ENCODE measurements around the gene MN1.

MN1 gene

DNA sequence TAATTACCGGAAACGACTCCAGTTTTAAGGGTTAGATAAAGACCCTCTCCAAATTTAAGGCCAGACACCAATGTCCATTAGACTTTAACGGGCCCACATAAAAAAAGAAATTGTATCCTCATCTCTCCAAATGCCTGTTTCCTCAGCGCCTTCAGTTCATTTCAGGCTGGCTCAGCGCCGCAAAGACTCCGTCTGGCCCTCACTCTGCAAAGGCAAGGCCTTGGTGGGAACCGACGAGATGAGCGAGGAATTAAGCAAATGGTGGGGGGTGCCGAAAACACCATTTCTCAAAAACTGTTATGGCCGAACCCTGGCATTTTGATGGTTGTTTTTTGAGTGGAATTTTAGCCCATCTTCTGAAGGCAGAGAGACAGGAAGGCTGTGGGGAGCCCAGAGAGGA lies 15.7 kb downstream of the MN1 start:
- no peak for DNase-seq (ENCODE audit: low spot score)

DNA sequence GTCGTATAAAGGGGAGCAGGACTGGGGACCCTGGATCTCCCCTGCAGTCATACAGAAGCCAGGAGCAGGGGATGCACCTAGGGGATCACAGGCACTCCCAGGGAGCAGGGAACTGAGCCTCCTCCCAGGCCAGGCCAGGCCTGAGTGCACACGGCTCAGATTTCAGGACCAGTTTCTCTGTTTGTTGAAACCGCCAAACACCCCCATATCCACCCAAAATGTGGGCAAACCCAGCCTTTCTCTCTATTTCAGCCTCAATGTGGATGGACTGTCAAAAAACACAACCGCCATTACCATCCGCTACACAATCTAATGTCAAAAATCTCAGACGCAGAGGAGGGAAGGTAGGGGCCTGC lies 17.5 kb downstream of the MN1 start:
- no peak for DNase-seq (ENCODE audit: low spot score)

DNA sequence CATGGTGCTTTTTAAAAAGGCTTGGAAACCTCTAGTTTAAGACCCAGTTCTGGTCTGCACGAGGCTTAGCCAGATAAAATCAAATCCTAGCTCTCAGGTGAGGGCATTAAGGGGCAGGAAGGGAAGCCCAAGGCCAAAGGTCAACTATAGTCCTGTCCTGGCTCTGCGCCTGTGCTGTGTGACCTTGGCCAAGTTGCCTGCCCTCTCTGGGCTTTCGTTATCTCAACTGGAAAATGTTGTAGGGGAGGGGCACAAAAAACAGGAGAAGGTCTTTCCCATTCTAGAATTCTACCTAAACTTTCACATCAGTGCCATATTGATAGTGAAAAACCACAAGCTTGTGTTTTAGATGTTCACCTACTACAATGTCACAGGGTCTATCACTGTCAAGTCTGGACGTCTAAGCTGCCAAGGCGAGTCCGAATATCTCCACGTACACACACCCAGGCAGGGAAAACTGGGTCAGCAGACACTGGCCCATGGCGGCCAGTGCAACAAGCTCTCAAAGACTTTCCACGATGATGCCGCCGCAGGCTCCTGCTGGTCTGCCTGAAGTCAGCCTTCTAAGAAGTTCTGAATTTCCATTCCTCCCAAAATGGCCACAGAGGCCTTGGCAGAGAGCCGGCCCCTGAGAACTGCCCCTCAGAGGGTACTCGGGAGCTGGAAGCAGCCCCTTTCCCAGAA lies 18.0 kb downstream of the MN1 start:
- no peak for DNase-seq (ENCODE audit: low spot score)

DNA sequence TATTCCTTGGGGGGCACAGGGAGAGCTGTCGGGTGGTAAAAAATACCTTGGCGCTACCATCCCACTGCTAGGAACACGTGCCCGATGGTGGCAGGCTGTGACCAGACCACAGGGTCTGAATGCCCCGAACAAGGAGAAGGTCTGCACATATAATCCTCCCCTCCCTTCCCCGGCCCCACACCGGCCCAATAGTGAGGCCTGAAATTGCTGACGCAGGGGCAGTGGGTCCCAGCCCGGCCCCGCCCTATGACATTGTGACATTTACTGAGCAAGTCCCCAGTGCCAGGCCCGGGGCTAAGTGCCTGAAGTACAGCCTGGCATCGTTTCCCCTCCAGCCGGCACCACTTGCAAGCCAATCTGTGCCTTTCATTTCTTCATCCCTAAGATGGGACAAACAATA lies 19.5 kb downstream of the MN1 start:
- DNase-seq (ENCODE audit: low spot score): no peak

DNA sequence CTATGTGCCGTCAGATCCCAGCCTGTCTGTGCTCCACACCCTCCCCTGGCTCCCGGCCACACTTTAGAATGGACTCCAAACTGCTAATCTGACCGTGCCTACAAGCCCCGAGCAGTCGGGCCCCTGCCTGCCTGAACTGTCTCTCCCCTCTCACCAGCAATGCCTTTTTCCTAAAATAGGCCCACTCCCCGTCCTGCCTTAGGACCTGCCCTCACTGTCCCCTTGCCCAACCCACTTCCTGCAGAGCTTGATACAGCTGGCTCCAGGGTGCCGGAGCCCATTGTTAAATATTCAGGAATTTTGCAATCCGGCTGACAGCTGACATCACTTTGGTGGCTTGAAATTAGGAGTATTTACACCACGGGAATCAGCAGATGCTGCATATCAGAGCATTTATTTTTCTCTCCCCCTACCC lies 21.4 kb downstream of the MN1 start:
- no peak for DNase-seq (ENCODE audit: low spot score)

DNA sequence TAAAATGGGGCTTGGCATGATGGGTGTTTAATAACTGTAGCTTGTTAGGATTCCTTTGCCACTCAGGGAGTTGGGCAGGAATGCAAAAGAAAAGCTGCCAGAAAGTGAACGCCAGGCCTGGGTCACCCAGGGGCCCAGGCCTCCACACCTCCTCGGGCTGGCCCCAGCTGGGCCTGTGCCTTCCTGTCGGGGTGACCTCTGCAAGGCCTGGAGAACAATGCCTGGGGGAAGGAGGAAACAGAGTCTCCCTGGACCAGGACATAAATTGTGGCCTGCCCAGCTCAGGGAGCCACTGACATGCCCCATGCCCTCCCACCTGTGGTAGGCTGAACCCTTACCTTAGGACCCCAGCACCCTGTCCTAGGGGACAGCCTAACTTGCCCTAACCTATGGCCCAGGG lies 21.9 kb downstream of the MN1 start:
- no peak for DNase-seq (ENCODE audit: low spot score)

DNA sequence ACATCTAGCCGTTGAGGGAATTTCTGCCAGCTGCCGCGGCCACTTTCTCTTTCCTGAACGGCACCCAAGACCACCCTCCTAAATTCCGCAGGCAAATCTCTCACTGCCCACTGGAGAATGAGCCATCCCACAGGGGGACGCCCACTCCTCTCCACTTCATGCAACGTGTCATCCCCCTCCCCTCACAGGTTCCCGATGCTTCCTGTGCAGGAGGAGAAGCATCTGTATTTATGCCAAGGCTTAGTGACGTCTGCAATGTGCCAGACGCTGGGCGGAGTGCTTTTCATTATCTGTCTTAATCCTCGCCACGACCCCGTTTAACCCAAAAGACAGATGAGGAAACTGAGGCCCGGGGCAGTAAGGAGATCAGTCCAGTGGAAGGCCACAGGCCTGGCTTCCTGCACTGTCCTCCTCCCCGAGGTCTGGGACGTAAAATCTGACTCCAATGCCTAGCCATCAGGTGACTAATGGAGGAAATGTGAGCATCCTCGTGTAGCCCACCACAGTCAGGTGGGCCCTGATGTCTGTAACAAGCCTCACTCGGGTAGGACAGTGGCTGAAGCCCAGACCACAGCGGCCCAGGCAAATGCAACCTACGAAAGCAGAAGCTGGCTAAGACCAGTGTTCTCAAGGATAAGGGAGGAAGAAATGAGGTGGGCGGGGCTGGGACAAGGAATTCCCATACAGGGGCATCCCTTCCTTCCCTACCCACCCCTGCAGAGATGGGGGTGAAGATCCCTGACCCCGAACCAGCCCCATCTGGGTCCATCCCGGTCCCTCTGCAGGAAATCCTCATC lies 23.1 kb downstream of the MN1 start:
- DNase-seq (ENCODE audit: low spot score): no peak

DNA sequence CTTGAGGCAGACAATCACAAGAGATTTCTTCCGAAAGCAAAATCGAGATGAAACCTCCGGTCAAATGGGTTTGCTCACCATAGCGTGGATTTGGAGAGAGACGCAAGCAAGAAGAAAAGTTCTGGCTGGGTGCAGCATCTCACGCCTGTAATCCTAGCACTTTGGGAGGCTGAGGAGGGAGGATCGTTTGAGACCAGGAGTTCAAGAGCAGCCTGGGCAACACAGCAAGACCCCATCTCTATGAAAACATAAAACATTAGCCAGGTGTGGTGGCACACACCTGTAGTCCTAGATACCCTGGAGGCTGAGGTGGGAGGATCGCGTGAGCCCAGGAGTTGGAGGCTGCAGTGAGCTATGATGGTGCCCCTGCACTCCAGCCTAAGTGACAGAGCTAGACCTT lies 24.4 kb downstream of the MN1 start:
- no peak for DNase-seq (ENCODE audit: low spot score)

DNA sequence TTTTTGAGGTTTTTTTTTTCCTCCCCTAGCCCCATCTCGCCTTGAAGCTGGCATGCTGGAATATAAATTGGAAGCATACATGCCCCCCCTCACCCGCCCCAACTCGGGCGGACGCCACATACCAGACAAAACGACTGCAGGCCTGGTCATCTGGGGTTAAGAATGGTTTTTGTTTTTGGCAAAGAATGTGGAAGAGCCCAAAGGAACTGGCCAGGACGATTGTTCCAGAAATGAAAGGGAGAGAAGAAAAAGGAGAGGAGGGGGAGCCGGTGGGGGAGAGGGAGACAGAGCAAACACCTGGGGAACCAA lies 25.0 kb downstream of the MN1 start:
- no peak for DNase-seq (ENCODE audit: low spot score)

DNA sequence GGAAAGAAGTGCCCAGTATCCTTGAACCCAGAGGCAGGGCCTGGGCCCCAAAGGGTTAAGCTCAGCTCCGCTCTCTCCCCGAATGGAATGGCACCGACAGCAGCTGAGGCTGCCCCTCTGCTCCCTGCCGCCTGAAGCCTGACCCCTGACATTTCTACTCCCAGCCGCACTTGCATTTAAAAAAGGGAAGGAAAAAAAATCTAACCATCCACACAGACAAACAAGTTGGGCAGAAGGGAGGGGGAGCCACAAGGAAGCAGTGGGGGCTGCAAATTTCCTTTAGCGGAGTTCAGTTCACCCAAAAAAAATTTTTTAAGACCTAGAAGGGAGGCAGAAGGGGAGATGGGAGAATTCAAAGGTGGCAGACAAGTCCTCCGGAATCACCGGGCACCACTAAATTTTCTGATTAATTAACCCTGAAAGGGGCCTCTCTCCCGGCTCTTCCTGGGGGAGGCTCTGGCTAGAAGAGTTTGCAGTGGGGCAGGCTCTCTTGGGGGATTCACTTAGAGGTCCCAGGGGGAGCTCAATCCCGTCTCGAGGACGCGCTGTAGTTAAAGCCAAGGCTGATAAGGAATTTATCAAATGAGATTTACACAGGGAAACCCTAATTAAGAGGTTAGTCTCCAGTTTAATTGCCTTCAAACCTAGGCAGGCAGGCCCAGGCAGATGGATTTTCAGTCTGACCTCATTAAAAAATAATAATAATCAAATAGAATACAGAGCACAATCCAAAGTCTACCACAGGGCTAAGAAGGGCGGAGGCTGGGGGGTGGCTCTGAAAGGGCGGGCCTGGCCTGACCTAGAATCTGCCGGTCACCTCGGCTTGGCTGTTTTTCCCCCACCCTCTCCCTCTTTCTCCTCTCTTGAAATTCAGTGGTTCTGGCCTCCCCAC lies 25.6 kb downstream of the MN1 start:
- DNase-seq (ENCODE audit: low spot score): no peak

DNA sequence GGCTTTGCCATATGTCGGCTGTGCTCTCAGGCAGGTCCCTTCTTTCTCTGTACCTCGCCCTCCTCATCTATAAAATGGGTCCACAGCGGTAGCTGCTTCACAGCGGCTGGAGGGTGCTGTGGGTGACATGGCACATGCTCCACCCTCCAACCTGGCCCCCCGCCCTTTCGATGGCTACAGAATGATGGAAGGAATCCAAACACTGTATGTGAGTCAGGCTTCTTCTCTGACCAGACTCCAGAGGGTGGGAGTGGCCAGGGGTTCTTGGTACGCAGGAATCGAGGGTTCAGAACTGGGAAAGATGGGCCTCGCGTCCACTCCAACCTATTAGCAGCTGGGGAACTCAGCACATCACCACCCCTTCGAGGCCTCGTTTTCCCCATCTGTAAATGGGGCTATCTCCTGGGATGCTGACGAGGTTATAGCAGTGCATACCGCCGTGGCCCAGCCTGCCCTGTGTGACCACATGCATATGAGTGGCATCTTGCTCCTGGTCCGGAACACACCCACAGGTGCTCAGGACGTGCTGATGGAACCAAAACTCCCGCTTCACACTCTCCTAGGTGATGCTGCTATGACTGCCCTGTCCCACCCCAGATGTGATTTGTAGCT lies 26.4 kb downstream of the MN1 start:
- DNase-seq (ENCODE audit: low spot score): no peak

DNA sequence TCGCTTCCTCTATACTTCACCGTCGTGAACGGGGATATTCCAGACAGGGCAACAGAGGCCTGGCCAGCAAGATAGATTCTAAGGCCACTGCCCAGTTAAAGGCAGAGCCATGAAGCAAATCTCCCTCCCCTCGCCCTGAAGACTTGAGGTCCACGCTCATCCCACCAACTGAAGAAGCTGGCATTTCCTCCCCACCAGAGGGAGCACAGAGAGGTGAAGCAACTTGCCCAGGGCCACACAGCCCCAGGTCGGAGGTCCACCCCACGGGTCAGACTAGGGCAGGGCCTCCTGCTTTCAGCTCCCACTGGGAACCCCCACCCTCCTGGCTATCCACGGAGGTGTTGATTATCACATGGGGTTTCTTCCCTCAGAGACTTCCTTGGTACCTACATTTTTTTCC lies 27.4 kb downstream of the MN1 start:
- no peak for DNase-seq (ENCODE audit: low spot score)

DNA sequence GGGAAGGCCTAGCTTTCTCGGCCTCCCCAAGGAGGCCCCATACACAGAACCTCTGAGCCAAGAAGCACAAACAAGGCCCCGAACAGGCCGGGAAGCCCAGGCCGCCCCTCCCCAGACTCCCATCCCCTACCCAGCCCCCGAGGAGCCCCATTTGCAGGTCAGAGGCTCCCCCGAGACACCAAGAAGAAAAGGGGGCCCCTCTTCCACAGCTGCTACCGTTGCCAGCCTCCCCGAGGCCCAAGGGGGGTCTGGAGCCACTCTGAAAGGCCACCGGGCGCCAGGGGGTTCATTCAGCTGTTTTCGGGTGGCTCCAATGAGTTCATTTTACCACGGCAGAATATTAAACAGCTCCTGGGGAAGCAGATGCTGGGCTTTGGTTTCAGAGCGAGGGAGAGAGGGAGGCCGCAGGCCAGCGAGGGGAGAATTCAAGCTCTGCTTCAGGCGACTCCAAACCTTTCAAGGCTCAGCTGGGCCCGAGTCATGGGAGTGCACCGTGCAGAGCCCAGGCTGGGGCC lies 28.5 kb downstream of the MN1 start:
- no peak for DNase-seq (ENCODE audit: low spot score)

DNA sequence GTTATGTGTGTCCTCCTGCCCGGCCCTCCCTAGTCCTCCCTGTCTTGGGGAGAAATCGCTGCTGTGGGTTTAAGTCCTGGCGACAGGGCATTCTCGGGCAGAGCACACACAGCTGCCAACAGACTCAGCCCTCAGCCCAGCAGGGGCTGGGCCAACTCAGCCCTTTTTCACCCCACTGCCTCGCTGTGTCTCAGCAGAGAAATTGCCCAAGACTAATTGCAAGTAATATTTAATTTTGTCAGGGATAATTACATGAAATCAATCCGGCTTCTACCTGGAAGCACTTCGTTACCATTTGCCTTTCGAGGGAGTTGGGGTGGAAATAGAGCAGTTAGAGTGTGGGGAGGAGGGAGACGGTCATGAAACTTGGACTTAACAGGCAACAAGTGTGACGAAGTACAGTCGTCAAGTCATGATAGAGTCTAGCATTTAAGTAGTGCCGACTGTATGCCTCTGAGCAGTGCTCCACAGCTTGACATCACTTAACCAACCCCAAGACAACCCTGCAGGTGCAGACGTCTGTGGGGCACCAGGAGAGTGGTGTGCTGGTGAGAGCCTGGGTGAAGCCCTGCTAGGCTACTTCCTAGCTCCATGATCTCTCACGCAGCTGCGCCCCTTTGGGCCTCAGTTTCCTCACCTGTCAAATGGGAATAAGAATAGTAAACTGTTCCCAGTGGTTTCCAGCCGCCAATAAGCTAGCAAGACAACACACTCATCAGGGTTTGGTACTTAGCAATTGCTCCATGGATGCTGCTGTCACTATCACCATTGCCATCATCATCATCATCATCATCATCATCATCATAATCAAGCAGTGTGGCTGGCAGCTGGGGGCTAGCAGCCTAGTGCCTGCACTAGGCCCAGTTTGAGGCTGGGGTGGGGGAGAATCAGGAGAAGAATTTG lies 29.2 kb downstream of the MN1 start:
- no peak for DNase-seq (ENCODE audit: low spot score)

DNA sequence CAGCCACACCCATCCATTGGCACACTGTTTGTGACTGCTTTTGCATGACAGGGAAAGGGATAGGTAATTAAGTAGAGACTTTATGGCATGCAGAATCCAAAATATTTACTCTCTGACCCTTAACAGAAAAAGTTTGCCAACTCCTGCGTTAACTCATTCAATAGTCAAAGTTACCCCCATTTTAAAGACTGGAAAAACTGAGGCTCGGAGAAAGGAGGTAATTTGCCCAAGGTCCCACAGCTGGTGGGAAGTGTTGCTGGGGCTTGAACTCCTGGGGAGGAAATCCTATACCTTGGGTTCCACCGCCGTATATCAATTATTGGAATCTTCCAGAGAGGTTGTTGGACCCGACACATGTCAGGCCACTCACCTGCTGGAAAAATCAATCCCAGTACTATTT lies 29.9 kb downstream of the MN1 start:
- DNase-seq (ENCODE audit: low spot score): no peak

DNA sequence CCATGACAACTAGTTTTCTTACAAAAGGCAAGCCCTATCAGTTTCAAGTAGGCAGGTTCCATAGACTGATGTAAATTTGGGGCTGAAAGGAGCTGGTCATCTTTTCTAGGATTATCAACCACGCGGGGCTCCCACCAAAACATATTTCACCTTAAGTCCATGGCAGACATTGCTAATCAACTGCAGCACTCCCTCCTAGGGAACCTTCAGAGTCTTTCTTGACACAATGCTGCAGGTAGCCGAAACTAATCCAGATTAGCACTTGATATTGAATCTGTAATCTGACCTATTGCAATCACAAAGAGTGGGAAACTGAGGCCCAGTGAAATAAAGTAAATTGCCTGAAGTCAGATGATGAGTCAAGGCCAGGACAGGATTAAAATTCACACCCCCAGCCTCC lies 32.5 kb downstream of the MN1 start:
- no peak for DNase-seq (ENCODE audit: low spot score)

DNA sequence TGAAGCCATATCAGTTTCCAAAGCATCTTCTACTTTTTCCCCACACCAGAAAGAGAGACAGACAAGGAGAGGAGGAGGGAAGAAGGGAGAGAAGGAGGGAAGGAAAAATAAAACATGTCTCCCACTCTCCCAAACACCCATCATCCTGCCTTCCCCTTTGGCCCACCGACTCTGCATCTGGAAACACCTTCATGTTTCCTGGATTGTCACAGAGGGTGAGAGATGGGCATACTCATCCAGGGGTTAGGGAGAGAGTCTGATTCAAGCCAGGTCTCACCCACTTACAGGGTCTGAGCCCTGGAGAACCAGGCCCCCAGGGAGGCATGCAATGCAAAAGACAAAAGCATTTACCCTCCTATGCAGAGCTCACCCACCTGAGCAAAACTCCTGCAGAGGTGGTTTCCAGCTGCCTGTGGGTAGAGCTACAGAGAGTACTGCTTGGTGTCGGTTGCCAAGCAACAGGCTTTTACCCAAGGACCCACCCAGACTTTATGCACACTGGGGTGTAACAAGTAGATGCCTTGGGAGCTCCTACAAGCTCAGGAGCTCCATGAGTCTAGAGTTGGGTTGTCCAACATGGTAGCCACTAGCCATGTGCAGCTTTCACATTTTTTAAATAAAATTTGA lies 33.4 kb downstream of the MN1 start:
- no peak for DNase-seq (ENCODE audit: low spot score)

DNA sequence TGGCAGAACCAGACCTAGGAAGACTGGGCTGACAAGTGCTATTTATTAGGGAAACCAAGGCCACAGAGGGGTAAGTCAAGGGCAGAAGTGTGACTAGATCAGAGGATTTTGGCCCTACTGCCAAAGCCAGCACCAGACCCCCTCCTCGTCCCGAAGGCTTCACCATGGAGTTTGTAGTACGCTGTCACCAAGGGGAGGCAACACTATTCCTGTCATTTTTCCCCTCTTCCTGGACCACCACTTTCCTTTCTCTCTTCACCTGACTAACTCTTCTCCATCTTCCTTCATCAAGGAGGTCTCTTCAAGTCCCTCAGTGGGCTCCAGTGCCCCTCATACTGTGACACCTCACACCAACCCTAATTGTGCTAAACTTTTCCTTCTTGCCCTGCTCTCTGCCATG lies 34.9 kb downstream of the MN1 start:
- no peak for DNase-seq (ENCODE audit: low spot score)

DNA sequence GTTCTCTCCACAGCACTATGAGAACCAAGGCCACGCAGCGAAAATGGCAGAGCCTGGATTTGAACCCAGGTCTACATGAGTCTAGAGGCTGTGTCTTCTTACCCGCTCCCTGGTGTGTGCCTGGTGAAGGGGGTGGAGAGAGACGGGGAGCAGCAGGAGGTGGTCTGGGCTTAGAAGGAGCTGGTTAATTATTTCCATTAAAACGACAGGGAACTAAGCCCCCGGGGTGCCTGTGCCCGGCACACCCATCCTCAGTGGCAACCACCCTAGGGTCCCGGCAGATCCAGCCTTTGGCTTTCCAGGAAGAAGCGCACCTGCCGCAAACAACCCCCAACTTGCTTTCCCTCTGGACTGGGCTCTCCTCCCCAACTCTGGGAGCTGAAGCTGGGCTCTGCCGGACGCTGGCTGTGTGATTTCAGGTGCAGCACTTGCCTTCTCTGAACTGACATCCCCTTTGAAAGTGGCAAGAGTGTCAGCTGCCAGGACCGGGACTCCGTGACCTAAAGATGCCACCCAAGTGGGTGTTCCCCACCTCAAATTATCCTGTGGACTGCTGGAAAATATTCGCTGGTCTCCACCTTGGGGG lies 35.8 kb downstream of the MN1 start:
- DNase-seq (ENCODE audit: low spot score): no peak

DNA sequence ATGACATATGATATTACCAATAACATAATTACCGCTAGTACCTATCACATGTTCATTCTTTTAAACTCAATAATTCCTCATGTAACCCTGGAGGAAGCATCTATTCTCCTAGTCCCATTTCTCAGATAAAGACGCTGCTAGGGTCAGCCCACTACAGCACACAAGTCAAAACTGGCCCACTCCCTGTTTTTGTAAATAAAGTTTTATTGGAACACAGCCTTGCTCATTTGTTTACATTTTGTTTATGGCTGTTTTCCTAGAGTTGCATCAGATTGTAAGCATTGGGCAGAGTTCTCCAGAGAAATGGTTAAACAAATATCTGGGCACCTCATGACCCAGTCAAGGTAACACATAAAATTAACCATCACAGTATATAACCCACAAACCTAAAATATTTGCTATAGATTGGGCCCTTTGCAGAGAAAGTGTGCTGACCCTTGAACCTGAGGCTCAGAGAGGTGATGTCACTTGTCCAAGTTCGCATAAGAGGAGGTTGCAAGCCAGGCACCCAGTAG lies 36.8 kb downstream of the MN1 start:
- DNase-seq (ENCODE audit: low spot score): no peak

All from SK-N-DZ (cell line).